ENCODE measurements around the gene TNFRSF13B.
"Not testable (repeated sequence)": the region's sequence is repeated elsewhere in the genome, so short reads cannot be mapped to it uniquely, and the experiment has no call there.

The TNFRSF13B gene

GRCh38 chr17:16999931-17000625 is 28.2 kb upstream of the TNFRSF13B start:
- no peak for DNase-seq (ENCODE audit: low read depth)
- TF ChIP-seq CTCF (IDR thresholded peaks at IDR 0.05; ENCODE audit: control insufficient read depth, insufficient read depth, low read depth, low read length, missing control alignments) = no peak
- no peak overlapping the region for H3K4me3 ChIP-seq (ENCODE audit: control insufficient read depth, low read depth, low read length)

DNA sequence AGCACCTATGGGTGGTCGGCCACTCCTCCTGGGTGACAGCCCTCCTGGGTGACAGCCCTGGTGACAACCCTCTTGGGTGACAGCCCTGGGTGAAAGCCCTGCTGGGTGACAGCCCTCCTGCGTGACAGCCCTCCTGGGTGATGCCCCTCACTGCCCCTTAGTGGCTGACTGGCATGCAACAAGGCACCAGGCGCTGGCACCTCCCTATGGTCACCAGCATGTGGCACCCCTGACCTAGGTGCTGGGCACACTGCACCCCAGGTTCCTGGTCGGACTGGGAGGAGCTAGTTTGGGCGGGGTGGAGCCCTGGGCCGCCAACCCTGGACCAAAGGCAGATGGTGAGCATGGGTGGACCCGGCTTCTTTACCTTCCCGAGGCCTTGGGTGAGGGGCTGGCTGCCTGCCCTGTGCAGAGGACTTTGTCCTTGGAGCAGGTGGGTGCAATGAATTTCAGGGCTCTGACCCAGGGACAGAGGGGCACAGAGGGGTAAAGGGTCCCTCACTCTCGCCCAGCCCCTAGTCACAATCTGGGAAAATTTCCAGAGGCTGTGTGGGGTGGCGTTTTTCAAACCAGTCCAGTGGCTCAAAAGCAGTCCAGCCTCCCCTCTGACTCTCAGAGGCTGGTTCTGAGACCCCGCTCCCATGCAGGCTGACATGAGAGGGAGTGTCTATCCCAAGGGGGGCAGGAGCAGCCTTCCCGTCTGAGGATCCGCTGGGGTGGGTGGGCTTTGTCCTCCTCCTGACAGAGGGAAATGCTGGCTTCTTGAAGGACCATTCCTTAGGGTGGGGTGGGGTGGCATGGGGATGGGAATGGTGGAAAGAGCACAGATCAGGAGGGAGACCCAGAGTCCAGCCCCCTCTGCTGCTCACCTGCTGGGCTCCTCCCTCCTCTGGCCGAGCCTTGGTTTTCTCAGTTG is 25.9 kb upstream of the TNFRSF13B start:
- TF ChIP-seq CTCF (IDR thresholded peaks at IDR 0.05; ENCODE audit: control insufficient read depth, insufficient read depth, low read depth, low read length, missing control alignments) = no peak
- DNase-seq (ENCODE audit: low read depth) = no peak
- H3K4me3 ChIP-seq (ENCODE audit: control insufficient read depth, low read depth, low read length) = no peak overlapping the region

DNA sequence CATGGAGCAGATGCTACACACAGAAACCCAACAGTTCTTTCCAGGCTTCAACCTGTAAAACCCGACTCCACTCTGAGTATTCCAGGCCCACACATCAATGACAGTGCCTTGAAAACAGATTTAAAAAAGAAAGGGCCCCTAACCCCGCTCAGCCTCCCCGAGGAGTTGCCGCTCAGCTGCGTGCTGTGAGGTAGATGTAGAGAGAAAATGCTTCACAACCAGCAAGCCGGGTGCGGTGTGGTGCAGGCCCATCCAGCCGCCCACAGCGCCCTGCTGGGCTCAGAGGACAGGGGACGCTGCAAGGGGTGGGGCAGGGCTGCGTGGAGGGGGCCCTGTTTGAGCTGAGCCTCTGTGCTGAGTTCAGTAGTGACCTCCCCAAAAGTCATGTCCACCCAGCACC is 24.8 kb upstream of the TNFRSF13B start:
- H3K4me3 ChIP-seq (ENCODE audit: control insufficient read depth, low read depth, low read length); DNase-seq (ENCODE audit: low read depth): not testable (repeated sequence)

GRCh38 chr17:16995930-16996329 is 24.0 kb upstream of the TNFRSF13B start:
- no peak overlapping the region for H3K4me3 ChIP-seq (ENCODE audit: control insufficient read depth, low read depth, low read length)
- no peak for DNase-seq (ENCODE audit: low read depth)
- TF ChIP-seq CTCF (IDR thresholded peaks at IDR 0.05; ENCODE audit: control insufficient read depth, insufficient read depth, low read depth, low read length, missing control alignments) = no peak

GRCh38 chr17:16994631-16995030 is 22.7 kb upstream of the TNFRSF13B start:
- TF ChIP-seq CTCF (IDR thresholded peaks at IDR 0.05; ENCODE audit: control insufficient read depth, insufficient read depth, low read depth, low read length, missing control alignments) = no peak
- DNase-seq (ENCODE audit: low read depth) = no peak
- no peak overlapping the region for H3K4me3 ChIP-seq (ENCODE audit: control insufficient read depth, low read depth, low read length)

GRCh38 chr17:16991349-16992009 is 19.6 kb upstream of the TNFRSF13B start:
- peak; percentile 92 for TF ChIP-seq CTCF (IDR thresholded peaks at IDR 0.05; ENCODE audit: control insufficient read depth, insufficient read depth, low read depth, low read length, missing control alignments)
- no peak for DNase-seq (ENCODE audit: low read depth)
- H3K4me3 ChIP-seq (ENCODE audit: control insufficient read depth, low read depth, low read length) = no peak overlapping the region

All from AG09309 (cell line).